ENCODE results near the gene SIPA1L3. TPM values are rescaled to one million over a fixed set of nuclear protein-coding genes. Genes with fewer than 3 reads are reported as not detected.
A peak's percentile ranks its signal among the peaks of the same experiment; 100 is the strongest.

SIPA1L3 gene
- total RNA-seq, 2 experiments from 2014 or later: 10.5 to 18.3 TPM

DNA sequence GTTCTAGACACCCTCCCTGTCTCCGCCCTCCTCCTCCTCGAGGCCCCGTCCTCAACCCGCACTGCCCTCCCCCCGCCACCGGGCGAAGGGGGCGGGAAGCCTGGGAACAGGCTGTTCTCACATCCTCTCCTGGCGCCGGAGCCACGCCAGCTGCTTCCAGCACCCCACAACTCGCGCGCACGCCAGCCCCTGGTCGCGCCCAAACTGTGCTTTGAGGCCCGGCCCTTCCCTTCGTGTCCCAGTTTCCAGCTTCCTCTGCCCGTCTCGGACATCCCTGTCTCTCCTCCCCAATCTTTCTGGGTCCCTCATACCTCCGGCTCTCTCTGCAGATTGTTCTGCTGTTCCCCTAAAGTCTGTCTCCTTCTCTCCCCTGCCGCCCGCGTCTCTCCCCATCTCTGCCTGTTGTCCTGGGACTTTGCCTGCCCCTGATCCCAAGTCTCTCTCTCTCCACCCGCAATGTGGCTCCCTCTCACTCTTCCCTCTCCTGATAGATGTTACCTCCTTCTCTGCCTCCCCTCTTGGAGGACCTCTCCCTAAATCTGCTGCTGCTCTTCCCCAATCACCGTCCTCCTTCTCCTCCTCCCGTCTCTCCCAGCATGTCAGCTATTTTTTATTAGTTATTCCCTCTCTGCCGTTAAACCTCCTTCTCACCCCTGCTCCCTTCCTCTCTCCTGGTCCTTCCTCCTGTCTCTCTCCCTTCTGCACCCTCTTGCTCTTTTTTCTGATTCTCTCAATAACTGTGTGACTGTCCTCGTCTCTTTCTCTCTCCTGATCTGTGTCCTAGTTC lies 302.9 kb downstream of the SIPA1L3 start:
- H3K4me3 Mint-ChIP-seq: no peak overlapping the region
- H3K27ac Mint-ChIP-seq: no peak overlapping the region
- peaks cover 43% of the 10 kb centered on the region for H3K27me3 Mint-ChIP-seq
- H3K4me1 Mint-ChIP-seq: peaks cover 24% of the 10 kb centered on the region
- no peak for DNase-seq
- ChIA-PET CTCF (no interaction called here), POLR2A (interaction anchor here (0.6 kb wide), 1 partner anchor 67 kb away, joined by 4 read pairs; no protein-coding TSS in a partner anchor)
- peaks cover 8% of the 10 kb centered on the region for H3K36me3 Mint-ChIP-seq (ENCODE audit: low read depth)
- no peaks in the 10 kb centered on the region for H3K9me3 Mint-ChIP-seq (ENCODE audit: low read depth)
- intact Hi-C loops (cut with DNase I, micrococcal nuclease): loop anchor here in 1 of 2 experiments (5.0 kb wide), 1 partner anchor 208 kb away; no protein-coding TSS in a partner anchor
- ATAC-seq: no peak

- Mint-ChIP-seq H3K4me1 (peaks cover 24% of the 10 kb centered on the region), H3K27me3 (peaks cover 43% of the 10 kb centered on the region), H3K4me3 (no peak overlapping the region), H3K27ac (no peak overlapping the region), H3K9me3 (ENCODE audit: low read depth) (no peaks in the 10 kb centered on the region), H3K36me3 (ENCODE audit: low read depth) (peaks cover 7% of the 10 kb centered on the region)
- ATAC-seq (no peak), DNase-seq (no peak)
- intact Hi-C loops (cut with DNase I, micrococcal nuclease): loop anchor here in 1 of 2 experiments (5.0 kb wide), 1 partner anchor 208 kb away; no protein-coding TSS in a partner anchor
- ChIA-PET POLR2A (no interaction called here), CTCF (no interaction called here)
Observed at GRCh38 chr19:38210458-38210987, 303.5 kb downstream of the SIPA1L3 start.

DNA sequence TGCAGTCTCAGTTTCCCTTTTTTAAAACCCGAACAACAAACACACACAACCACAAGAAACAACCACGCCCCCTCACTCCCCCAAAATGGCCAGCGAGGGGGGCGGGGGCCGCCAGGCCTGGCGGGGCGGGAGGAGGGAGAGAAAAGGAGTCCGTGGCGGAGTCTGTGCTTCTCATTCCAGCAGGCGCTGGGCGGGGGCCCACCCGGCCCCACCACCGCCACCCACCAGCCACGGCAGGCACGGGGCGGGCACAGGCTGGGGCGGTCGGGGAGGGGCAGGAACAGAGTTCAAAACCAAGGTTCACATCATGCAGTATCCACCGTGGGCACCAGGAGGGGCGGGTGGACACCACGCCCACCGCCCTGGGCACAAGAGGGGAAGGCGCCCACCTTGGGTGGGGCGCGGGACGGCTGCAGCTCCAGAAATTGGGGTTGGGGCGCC lies 304.2 kb downstream of the SIPA1L3 start:
- intact Hi-C loops (cut with DNase I, micrococcal nuclease): loop anchor here in 1 of 2 experiments (5.0 kb wide), 1 partner anchor 209 kb away; no protein-coding TSS in a partner anchor
- Mint-ChIP-seq H3K9me3 (ENCODE audit: low read depth) (no peaks in the 10 kb centered on the region), H3K27me3 (peaks cover 49% of the 10 kb centered on the region), H3K36me3 (ENCODE audit: low read depth) (peaks cover 7% of the 10 kb centered on the region), H3K4me3 (no peak overlapping the region), H3K4me1 (peaks cover 24% of the 10 kb centered on the region), H3K27ac (no peak overlapping the region)
- CTCF ChIA-PET: no interaction called here
- no peak for DNase-seq
- POLR2A ChIA-PET: no interaction called here
- ATAC-seq: no peak

- ATAC-seq (no peak), DNase-seq (no peak)
- Mint-ChIP-seq H3K27me3 (peaks cover 50% of the 10 kb centered on the region), H3K27ac (no peak overlapping the region), H3K9me3 (ENCODE audit: low read depth) (no peaks in the 10 kb centered on the region), H3K36me3 (ENCODE audit: low read depth) (peaks cover 4% of the 10 kb centered on the region), H3K4me1 (peaks cover 24% of the 10 kb centered on the region), H3K4me3 (no peak overlapping the region)
- ChIA-PET CTCF (interaction anchor here (0.9 kb wide), 1 partner anchor 10 kb away, joined by 3 read pairs; no protein-coding TSS in a partner anchor), POLR2A (no interaction called here)
- intact Hi-C loops (cut with DNase I, micrococcal nuclease): loop anchor here in 1 of 2 experiments (5.0 kb wide), 1 partner anchor 209 kb away; no protein-coding TSS in a partner anchor
Observed at GRCh38 chr19:38211766-38212165, 304.8 kb downstream of the SIPA1L3 start.

GRCh38 chr19:38213469-38213868 lies 306.5 kb downstream of the SIPA1L3 start:
- Mint-ChIP-seq H3K9me3 (ENCODE audit: low read depth) (no peaks in the 10 kb centered on the region), H3K27me3 (peaks cover 49% of the 10 kb centered on the region), H3K4me3 (peak overlapping the region; percentile 67), H3K36me3 (ENCODE audit: low read depth) (peaks cover 1% of the 10 kb centered on the region), H3K27ac (no peak overlapping the region), H3K4me1 (peaks cover 24% of the 10 kb centered on the region)
- ChIA-PET POLR2A (no interaction called here), CTCF (no interaction called here)
- ATAC-seq (no peak), DNase-seq (no peak)
- intact Hi-C loops (cut with DNase I, micrococcal nuclease): loop anchor here in 1 of 2 experiments (5.0 kb wide), 1 partner anchor 211 kb away; no protein-coding TSS in a partner anchor

DNA sequence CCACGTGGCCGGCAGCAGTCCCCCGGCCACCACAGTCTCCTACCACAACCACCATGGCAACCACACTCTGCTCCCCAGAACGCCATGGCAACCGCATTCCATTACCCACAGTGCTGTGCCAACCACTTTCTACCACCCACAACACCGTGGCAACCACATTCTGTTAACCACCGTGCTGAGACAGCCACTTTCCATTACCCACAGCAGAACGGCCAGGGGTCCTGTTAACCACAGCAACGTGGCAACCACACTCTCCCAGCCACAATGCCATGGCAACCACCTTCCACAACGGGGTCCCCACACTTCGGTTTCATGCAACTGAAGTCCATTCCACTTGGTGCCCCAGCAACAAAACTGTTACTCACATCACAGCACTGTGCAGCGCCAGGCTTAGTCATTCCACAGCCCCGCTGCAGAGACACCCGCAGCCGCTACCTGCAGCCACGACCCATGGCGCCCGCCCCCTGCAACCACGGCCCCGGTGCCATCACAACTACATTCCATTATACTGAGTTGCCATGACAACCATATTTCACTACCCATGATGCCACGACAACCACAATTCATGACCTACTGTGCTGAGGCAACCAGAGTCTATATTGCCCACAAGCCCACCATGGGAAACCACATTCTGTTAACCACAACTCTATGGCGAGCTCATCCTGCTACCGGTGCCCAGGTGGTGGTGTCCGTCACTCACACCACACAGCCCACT lies 307.1 kb downstream of the SIPA1L3 start:
- H3K4me1 Mint-ChIP-seq: peaks cover 24% of the 10 kb centered on the region
- peaks cover 51% of the 10 kb centered on the region for H3K27me3 Mint-ChIP-seq
- peaks cover 1% of the 10 kb centered on the region for H3K36me3 Mint-ChIP-seq (ENCODE audit: low read depth)
- intact Hi-C loops (cut with DNase I, micrococcal nuclease): loop anchor here (1.0 to 5.0 kb wide), 3 partner anchors 133 to 307 kb away; partner anchors contain the start of genes SIPA1L3 (in 1 of the 2) and WDR87 (in 1 of the 2)
- no peaks in the 10 kb centered on the region for H3K9me3 Mint-ChIP-seq (ENCODE audit: low read depth)
- ATAC-seq: peak; percentile 95
- ChIA-PET POLR2A (no interaction called here), CTCF (no interaction called here)
- H3K4me3 Mint-ChIP-seq: peak overlapping the region; percentile 67
- H3K27ac Mint-ChIP-seq: peak overlapping the region; percentile 78
- peak; percentile 90 for DNase-seq

DNA sequence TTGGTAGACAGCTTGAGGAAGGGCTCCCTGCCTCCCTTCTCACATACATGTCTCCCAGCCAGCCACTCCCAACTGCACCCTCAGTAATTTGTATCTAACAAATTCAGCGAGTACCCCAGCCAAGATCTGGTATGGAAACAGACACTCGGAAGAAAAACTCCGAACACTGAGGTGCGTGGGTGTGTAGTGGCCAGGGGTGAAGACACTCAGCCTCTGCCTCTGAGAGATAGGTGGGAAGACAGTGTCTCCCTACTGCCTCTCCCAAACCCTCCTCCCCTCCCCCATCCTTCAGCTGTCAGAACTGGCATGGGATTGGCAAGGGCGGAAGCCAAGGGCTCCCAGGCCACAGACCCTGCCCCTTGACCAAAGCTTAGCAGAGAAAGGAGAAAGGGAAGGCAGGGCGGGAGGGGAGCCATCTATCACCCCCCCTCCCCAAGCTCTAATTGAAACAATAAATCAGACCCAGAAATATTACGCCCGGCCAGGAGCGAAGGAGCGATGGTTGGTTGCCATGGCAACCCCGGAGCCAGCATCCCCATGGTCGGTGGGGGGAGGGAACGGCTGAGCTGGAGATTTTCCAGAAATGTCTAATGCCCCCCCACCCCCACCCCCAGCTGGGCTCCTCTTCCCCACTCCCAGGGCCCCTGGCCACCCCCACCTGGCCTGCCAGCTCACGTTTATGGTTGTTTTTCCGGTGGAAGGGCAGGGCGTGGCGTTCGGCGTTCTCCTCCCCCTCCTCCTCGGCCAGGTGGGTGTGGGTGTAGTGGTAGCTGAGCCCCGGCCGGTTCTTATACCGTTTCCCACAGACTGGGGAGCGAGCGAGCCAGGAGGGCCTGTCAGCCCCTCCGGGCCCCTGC lies 310.0 kb downstream of the SIPA1L3 start:
- Mint-ChIP-seq H3K36me3 (ENCODE audit: low read depth) (peaks cover 1% of the 10 kb centered on the region), H3K4me1 (peaks cover 15% of the 10 kb centered on the region), H3K27me3 (peaks cover 52% of the 10 kb centered on the region), H3K4me3 (no peak overlapping the region), H3K9me3 (ENCODE audit: low read depth) (no peaks in the 10 kb centered on the region), H3K27ac (no peak overlapping the region)
- intact Hi-C loops (cut with DNase I, micrococcal nuclease): no loop called here
- ChIA-PET POLR2A (no interaction called here), CTCF (no interaction called here)
- DNase-seq (no peak), ATAC-seq (no peak)

GRCh38 chr19:38218204-38218603 lies 311.2 kb downstream of the SIPA1L3 start:
- Mint-ChIP-seq H3K4me3 (no peak overlapping the region), H3K36me3 (ENCODE audit: low read depth) (peaks cover 1% of the 10 kb centered on the region), H3K27me3 (peaks cover 51% of the 10 kb centered on the region), H3K9me3 (ENCODE audit: low read depth) (no peaks in the 10 kb centered on the region), H3K27ac (no peak overlapping the region), H3K4me1 (peaks cover 19% of the 10 kb centered on the region)
- DNase-seq (no peak), ATAC-seq (no peak)
- CTCF ChIA-PET: interaction anchor here (0.7 kb wide), 1 partner anchor 315 kb away, joined by 3 read pairs; no protein-coding TSS in a partner anchor
- intact Hi-C loops (cut with DNase I, micrococcal nuclease): no loop called here
- POLR2A ChIA-PET: no interaction called here

DNA sequence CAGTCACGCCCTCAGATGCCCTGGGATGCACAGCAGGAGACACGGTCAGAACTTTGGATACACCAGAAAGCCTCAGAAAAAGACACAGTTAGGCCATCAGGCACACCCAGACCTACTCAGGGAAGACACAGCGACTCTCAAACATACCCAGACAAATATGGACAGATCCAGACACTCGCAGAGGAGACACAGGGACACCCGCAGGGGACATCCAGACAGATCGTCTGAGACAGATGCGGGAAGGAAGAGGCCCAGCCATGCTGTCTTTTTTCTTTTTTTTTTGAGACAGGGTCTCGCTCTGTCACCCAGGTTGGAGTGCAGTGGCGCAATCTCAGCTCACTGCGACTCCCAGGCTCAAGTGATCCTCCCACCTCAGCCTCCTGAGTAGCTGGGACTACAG lies 312.2 kb downstream of the SIPA1L3 start:
- no peaks in the 10 kb centered on the region for H3K9me3 Mint-ChIP-seq (ENCODE audit: low read depth)
- H3K4me3 Mint-ChIP-seq: no peak overlapping the region
- DNase-seq: no peak
- ChIA-PET CTCF (interaction anchor here (0.7 kb wide), 1 partner anchor 190 kb away, joined by 3 read pairs; no protein-coding TSS in a partner anchor), POLR2A (no interaction called here)
- H3K4me1 Mint-ChIP-seq: peaks cover 15% of the 10 kb centered on the region
- no peak overlapping the region for H3K27ac Mint-ChIP-seq
- H3K36me3 Mint-ChIP-seq (ENCODE audit: low read depth): peaks cover under 1% of the 10 kb centered on the region
- H3K27me3 Mint-ChIP-seq: peaks cover 48% of the 10 kb centered on the region
- ATAC-seq: no peak
- intact Hi-C loops (cut with DNase I, micrococcal nuclease): no loop called here

DNA sequence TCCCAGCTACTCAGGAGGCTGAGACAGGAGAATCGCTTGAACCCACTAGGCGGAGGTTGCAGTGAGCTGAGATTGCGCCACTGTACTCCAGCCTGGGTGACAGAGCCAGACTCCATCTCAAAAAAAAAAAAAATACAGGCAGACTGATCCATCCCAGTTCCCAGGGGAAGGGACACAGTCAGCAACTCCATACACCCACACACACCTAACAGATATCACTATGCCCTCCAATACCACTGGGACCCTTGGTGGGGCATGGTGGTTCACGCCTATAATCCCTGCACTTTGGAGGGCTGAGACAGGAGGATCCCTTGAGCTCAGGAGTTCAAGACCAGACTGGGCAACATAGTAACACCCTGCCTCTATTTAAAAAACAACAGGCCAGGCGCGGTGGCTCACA lies 314.4 kb downstream of the SIPA1L3 start:
- CTCF ChIA-PET: interaction anchor here (0.6 to 0.8 kb wide), 2 partner anchors 106 to 613 kb away, joined by 4 read pairs; no protein-coding TSS in a partner anchor
- no peaks in the 10 kb centered on the region for H3K9me3 Mint-ChIP-seq (ENCODE audit: low read depth)
- no peak overlapping the region for H3K27ac Mint-ChIP-seq
- POLR2A ChIA-PET: no interaction called here
- H3K36me3 Mint-ChIP-seq (ENCODE audit: low read depth): peaks cover 2% of the 10 kb centered on the region
- intact Hi-C loops (cut with DNase I, micrococcal nuclease): no loop called here
- DNase-seq: no peak
- no peak overlapping the region for H3K4me3 Mint-ChIP-seq
- peaks cover 15% of the 10 kb centered on the region for H3K4me1 Mint-ChIP-seq
- no peak for ATAC-seq
- peaks cover 48% of the 10 kb centered on the region for H3K27me3 Mint-ChIP-seq

Measured in activated CD4-positive, alpha-beta T cell treated with anti-CD3 and anti-CD28 coated beads for 36 hours (primary cell).